Natural killer cell (primary cell): ENCODE measurements around the gene GTF2A1. TPM values are rescaled to one million over a fixed set of nuclear protein-coding genes. Genes with fewer than 3 reads are reported as not detected.
"Not testable (repeated sequence)": the region's sequence is repeated elsewhere in the genome, so short reads cannot be mapped to it uniquely, and the experiment has no call there.

ENCODE experiments used
- ATAC-seq, 3 donors: fragments of 150-1000 bp in 2 of 3; fragments of 200-7000 bp in 1 of 3; cut with Tn5 transposase; 1 replicate in 1 of 3; 2 replicates in 2 of 3; pipeline ENCODE4 v1.10.0; 2021; ENCODE audit warnings: mild to moderate bottlenecking in 2 of 3, moderate library complexity in 2 of 3
- DNase-seq, 2 donors: peaks; one replicate each; pipeline versions ENCODE4 v3.0.0 to v3.0.0-alpha.2; 2013 to 2021; ENCODE audit warnings: mixed read lengths in 1 of 2
- H3K27ac ChIP-seq: one replicate; pipeline ENCODE4 v1.5.1; 2013; ENCODE audit warnings: mild to moderate bottlenecking, low read length
- H3K27me3 ChIP-seq: one replicate; pipeline ENCODE4 v1.6.1; 2013; ENCODE audit warnings: low read length; ENCODE audit not compliant: control insufficient read depth, insufficient read depth
- H3K36me3 ChIP-seq: one replicate; pipeline ENCODE4 v1.6.1; 2013; ENCODE audit warnings: low read length; ENCODE audit not compliant: control insufficient read depth, insufficient read depth
- H3K4me1 ChIP-seq: one replicate; pipeline ENCODE4 v1.6.1; 2013; ENCODE audit warnings: low read length; ENCODE audit not compliant: control insufficient read depth, insufficient read depth
- H3K4me3 ChIP-seq: one replicate; pipeline ENCODE4 v1.5.1; 2013; ENCODE audit warnings: low read length
- H3K9me3 ChIP-seq: one replicate; pipeline ENCODE4 v1.6.1; 2013; ENCODE audit warnings: low read length; ENCODE audit not compliant: control insufficient read depth, insufficient read depth
- H3K27ac Mint-ChIP-seq, 2 donors: one replicate each; pipeline ENCODE4 v1.8.0; 2022; ENCODE audit warnings: mild to moderate bottlenecking in 2 of 2, mixed read lengths in 2 of 2, moderate library complexity in 1 of 2
- H3K27me3 Mint-ChIP-seq, 2 donors: one replicate each; pipeline ENCODE4 v1.8.0; 2022; ENCODE audit warnings: low read depth in 2 of 2, mixed read lengths in 2 of 2
- H3K36me3 Mint-ChIP-seq: one replicate; pipeline ENCODE4 v1.8.0; 2022; ENCODE audit warnings: mixed read lengths
- H3K4me1 Mint-ChIP-seq, 2 donors: one replicate each; pipeline ENCODE4 v1.8.0; 2022; ENCODE audit warnings: mixed read lengths in 2 of 2
- H3K4me3 Mint-ChIP-seq: one replicate; pipeline ENCODE4 v1.8.0; 2022; ENCODE audit warnings: mild to moderate bottlenecking, moderate library complexity, mixed read lengths
- H3K9me3 Mint-ChIP-seq, 2 donors: one replicate each; pipeline ENCODE4 v1.8.0; 2022; ENCODE audit warnings: mixed read lengths in 2 of 2
- CTCF ChIP-seq: fragments of 200-600 bp; IDR thresholded peaks from one replicate; pipeline ENCODE4 v1.8.0; 2022; ENCODE audit warnings: antibody characterized with exemption
- WGBS: methylation state at CpG from one replicate; pipeline ENCODE4 v1.1.7; 2013; ENCODE audit warnings: missing lambda C conversion rate; ENCODE audit not compliant: insufficient coverage; 5-methylcytosine and 5-hydroxymethylcytosine counted together
- intact Hi-C: fragments of 100-400 bp; cut with micrococcal nuclease; formaldehyde crosslinking; loops from one replicate; pipeline ENCODE4 v1.14.2; 2022
- total RNA-seq, 4 donors: library from RNA; stranded (reverse); fragments of 120-200 nt in 1 of 4; gene quantifications; one replicate each; pipeline versions ENCODE4 v1.2.3 to v1.2.4, GENCODE V29; 2013 to 2022

Gene GTF2A1
- total RNA-seq, 3 donors from 2014 or later (not counting 1 experiment from before 2014, with no cell fraction given): 24.5 to 32.7 (median 28.6) TPM

- Mint-ChIP-seq H3K9me3 (no peaks in the 10 kb centered on the region), H3K27ac (no peak overlapping the region), H3K36me3 (no peaks in the 10 kb centered on the region), H3K4me1 (no peaks in the 10 kb centered on the region), H3K27me3 (peaks cover 0 to 10% of the 10 kb centered on the region in 2 donors), H3K4me3 (no peak overlapping the region)
- Histone ChIP-seq H3K9me3 (no peaks in the 10 kb centered on the region), H3K4me3 (no peak overlapping the region), H3K27me3 (no peaks in the 10 kb centered on the region), H3K36me3 (no peaks in the 10 kb centered on the region), H3K27ac (no peak overlapping the region), H3K4me1 (no peaks in the 10 kb centered on the region)
- ATAC-seq: no peak
- TF ChIP-seq CTCF: no peak
- intact Hi-C loops: no loop called here
- DNase-seq: no peak
These were observed 13.5 kb upstream of the GTF2A1 start for GRCh38 chr14:81234278-81234677.

GRCh38 chr14:81233615-81234014, 12.9 kb upstream of the GTF2A1 start:
- peaks cover 0 to 10% of the 10 kb centered on the region in 2 donors for H3K27me3 Mint-ChIP-seq
- Histone ChIP-seq H3K27me3 (no peaks in the 10 kb centered on the region), H3K27ac (no peak overlapping the region), H3K36me3 (no peaks in the 10 kb centered on the region), H3K9me3 (no peaks in the 10 kb centered on the region), H3K4me1 (no peaks in the 10 kb centered on the region), H3K4me3 (no peak overlapping the region)
- H3K4me1 Mint-ChIP-seq: no peaks in the 10 kb centered on the region
- H3K27ac Mint-ChIP-seq: no peak overlapping the region
- ATAC-seq (no peak), DNase-seq (no peak)
- TF ChIP-seq CTCF: no peak
- 95% methylated on average over 1 of the region's 1 CpG for WGBS
- H3K36me3 Mint-ChIP-seq: no peaks in the 10 kb centered on the region
- intact Hi-C loops: no loop called here
- no peak overlapping the region for H3K4me3 Mint-ChIP-seq
- no peaks in the 10 kb centered on the region for H3K9me3 Mint-ChIP-seq

- Histone ChIP-seq H3K9me3 (no peaks in the 10 kb centered on the region), H3K36me3 (no peaks in the 10 kb centered on the region), H3K4me1 (no peaks in the 10 kb centered on the region), H3K27me3 (no peaks in the 10 kb centered on the region), H3K27ac (no peak overlapping the region), H3K4me3 (no peak overlapping the region)
- H3K36me3 Mint-ChIP-seq: no peaks in the 10 kb centered on the region
- TF ChIP-seq CTCF: no peak
- WGBS: 95% methylated on average over 1 of the region's 1 CpG
- no peak for ATAC-seq
- no peak for DNase-seq
- no peaks in the 10 kb centered on the region for H3K27me3 Mint-ChIP-seq
- intact Hi-C loops: no loop called here
- H3K4me1 Mint-ChIP-seq: no peaks in the 10 kb centered on the region
- no peak overlapping the region for H3K27ac Mint-ChIP-seq
- no peak overlapping the region for H3K4me3 Mint-ChIP-seq
- H3K9me3 Mint-ChIP-seq: no peaks in the 10 kb centered on the region
These were observed 10.8 kb upstream of the GTF2A1 start for GRCh38 chr14:81231540-81231939.

- DNase-seq (no peak), ATAC-seq (no peak)
- no peak overlapping the region for H3K27ac Mint-ChIP-seq
- Histone ChIP-seq H3K4me3 (no peak overlapping the region), H3K27me3 (no peaks in the 10 kb centered on the region), H3K9me3 (no peaks in the 10 kb centered on the region), H3K36me3 (no peaks in the 10 kb centered on the region), H3K27ac (no peak overlapping the region), H3K4me1 (peaks cover 9% of the 10 kb centered on the region)
- no peak for TF ChIP-seq CTCF
- WGBS: no CpG with 5 or more reads among the region's 1 CpG
- no peaks in the 10 kb centered on the region for H3K9me3 Mint-ChIP-seq
- peaks cover 0 to 2% of the 10 kb centered on the region in 2 donors for H3K27me3 Mint-ChIP-seq
- peaks cover 5% of the 10 kb centered on the region for H3K36me3 Mint-ChIP-seq
- intact Hi-C loops: no loop called here
- H3K4me1 Mint-ChIP-seq: peaks cover 14 to 16% of the 10 kb centered on the region in 2 donors
- no peak overlapping the region for H3K4me3 Mint-ChIP-seq
These were observed 3.5 kb upstream of the GTF2A1 start for GRCh38 chr14:81224222-81224621.

- H3K27me3 Mint-ChIP-seq, H3K36me3 ChIP-seq, H3K4me3 ChIP-seq, ATAC-seq, H3K9me3 ChIP-seq, DNase-seq, H3K27me3 ChIP-seq, intact Hi-C loops, H3K27ac Mint-ChIP-seq, H3K4me3 Mint-ChIP-seq, H3K36me3 Mint-ChIP-seq, H3K27ac ChIP-seq, H3K9me3 Mint-ChIP-seq: not testable (repeated sequence)
- H3K4me1 Mint-ChIP-seq: peaks cover 18% of the 10 kb centered on the region in 2 donors
- 91% methylated on average over 7 of the region's 7 CpGs for WGBS
- H3K4me1 ChIP-seq: peaks cover 11% of the 10 kb centered on the region
These were observed 3.0 kb upstream of the GTF2A1 start for GRCh38 chr14:81223788-81224187.
